ENCODE measurements around the gene FBXL7.

- no peak for TF ChIP-seq CTCF (IDR thresholded peaks at IDR 0.05)
- TF ChIP-seq EZH2 (IDR thresholded peaks at IDR 0.05): no peak
Measured at GRCh38 chr5:15584528-15584927, 84.5 kb downstream of the FBXL7 start.
